HG03025 (cell line): ENCODE data around the gene CC2D1B.

ENCODE experiments used
- ATAC-seq: cut with Tn5 transposase; IDR thresholded peaks from one replicate; pipeline ENCODE4 v1.9.1; 2021; ENCODE audit warnings: mild to moderate bottlenecking, moderate library complexity; ENCODE audit not compliant: unreplicated experiment, low FRiP score

Gene CC2D1B

DNA sequence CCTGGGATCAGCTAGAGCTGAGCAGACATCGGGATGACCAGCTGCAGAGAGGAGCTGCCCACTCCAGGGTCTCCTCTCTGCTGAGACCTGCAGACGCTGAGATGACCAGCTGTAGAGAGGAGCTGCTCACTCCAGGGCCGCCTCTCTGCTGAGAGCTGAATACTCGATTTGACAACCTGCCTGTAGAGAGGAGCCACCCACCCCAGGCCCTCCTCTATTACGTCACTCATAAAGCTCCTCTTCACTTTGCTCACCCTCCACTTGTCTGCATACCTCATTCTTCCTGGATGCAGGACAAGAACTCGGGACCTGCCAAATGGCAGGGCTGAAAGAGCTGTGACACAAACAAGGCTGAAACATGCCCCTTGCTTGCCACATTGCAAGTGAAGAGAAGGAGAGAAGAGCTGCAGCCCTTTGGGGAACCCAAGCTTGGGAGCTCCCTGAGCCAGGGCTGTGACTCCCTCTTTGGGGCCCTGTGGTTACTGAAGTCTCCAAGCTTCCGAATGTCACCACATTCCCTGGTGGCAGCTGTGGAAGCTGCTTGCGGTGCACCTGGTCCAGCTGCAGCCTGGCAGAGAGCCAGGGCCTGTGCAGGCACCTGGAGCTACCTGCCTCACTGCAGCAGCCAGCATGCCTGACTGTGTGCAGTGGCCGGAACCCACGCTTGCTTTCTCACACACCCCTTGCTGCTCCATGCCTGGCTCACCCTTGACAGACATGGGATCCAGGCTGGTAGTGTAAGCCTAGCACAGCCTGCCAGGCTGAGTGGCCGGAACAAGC, 59.6 kb downstream of the CC2D1B start:
- ATAC-seq, result no peak

- ATAC-seq, result no peak
Measured at GRCh38 chr1:52305417-52306226, 60.4 kb downstream of the CC2D1B start.
